SK-N-SH (cell line): ENCODE results near the gene DIS3L2.

ENCODE experiments used
- CTCF ChIP-seq: fragments of 200-600 bp; sonication (generic); IDR thresholded peaks from 2 replicates; pipeline ENCODE4 v1.6.1; 2017; ENCODE audit warnings: antibody characterized with exemption, mild to moderate bottlenecking, moderate library complexity
- ELF1 ChIP-seq: IDR thresholded peaks from 2 replicates; pipeline ENCODE4 v1.4.0; 2012
- FOSL2 ChIP-seq: IDR thresholded peaks from 2 replicates; pipeline ENCODE4 v1.4.0; 2012; ENCODE audit warnings: low read depth, mild to moderate bottlenecking, moderate library complexity, borderline replicate concordance
- POLR2AphosphoS5 ChIP-seq: IDR thresholded peaks from 2 replicates; pipeline ENCODE4 v1.6.1; 2012; ENCODE audit warnings: low read depth, low read length
- RXRA ChIP-seq: IDR thresholded peaks from 2 replicates; pipeline ENCODE4 v1.4.0; 2012; ENCODE audit warnings: low read depth, mild to moderate bottlenecking, borderline replicate concordance
- TEAD4 ChIP-seq: IDR thresholded peaks from 2 replicates; pipeline ENCODE4 v1.4.0; 2012; ENCODE audit warnings: mild to moderate bottlenecking, borderline replicate concordance; ENCODE audit not compliant: insufficient read depth
- USF1 ChIP-seq: IDR thresholded peaks from 2 replicates; pipeline ENCODE4 v1.4.0; 2012; ENCODE audit warnings: low read depth, borderline replicate concordance

- TF ChIP-seq POLR2AphosphoS5 (no peak), CTCF (no peak), USF1 (no peak), RXRA (no peak), ELF1 (no peak), TEAD4 (no peak), FOSL2 (no peak)
These were observed 10.0 kb upstream of the DIS3L2 start for GRCh38 chr2:231951452-231952035.
